ENCODE measurements around the gene DCHS2. TPM values are rescaled to one million over a fixed set of nuclear protein-coding genes. Genes with fewer than 3 reads are reported as not detected.

Gene DCHS2
- total RNA-seq, 1 experiment from 2014 or later: not detected

DNA sequence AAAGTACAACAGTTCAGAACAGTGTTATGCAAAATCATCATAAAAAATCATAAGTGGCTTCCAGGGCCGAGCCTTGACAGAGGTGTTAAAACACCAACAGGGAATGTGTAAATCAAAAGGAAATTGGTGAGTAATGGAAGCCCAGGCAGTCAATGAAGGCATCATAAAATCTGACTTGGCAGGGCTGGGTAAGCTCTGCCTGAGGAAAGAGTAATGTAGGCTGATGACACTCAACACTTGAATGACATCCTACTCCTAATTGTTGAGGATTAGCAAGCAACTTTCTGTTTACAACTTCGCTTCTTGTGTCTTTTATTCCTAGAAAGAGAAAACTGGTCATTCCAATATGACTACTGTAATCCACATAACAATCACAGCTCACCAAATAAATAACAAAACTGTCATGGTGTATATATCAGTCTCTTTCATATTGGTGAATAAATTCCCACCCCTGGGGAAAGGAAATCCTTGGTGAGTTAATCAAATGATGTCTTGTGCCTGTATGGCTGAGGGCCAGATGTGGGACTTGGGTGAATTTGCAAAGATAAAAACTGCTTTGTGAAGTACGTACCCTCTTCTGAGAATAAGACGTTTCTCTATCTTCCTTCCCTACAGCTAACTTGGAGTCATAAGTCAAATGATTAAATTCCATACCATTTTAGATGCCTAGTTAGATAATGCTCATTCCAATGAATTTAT lies 196.8 kb downstream of the DCHS2 start:
- Histone ChIP-seq H3K4me3 (ENCODE audit: low read length) (no peak overlapping the region), H3K4me1 (ENCODE audit: low read length) (no peaks in the 10 kb centered on the region), H3K79me2 (ENCODE audit: low read length) (no peaks in the 10 kb centered on the region), H3K9ac (ENCODE audit: low read length) (no peak overlapping the region), H3K9me2 (replicated peaks; ENCODE audit: insufficient read depth, low read length) (no peaks in the 10 kb centered on the region), H3K27ac (ENCODE audit: low read length) (no peak overlapping the region), H4K20me1 (ENCODE audit: insufficient read depth, low read depth, low read length) (no peaks in the 10 kb centered on the region), H3K9me3 (ENCODE audit: low read length) (no peaks in the 10 kb centered on the region), H3K27me3 (ENCODE audit: low read length) (no peaks in the 10 kb centered on the region), H3K4me2 (ENCODE audit: low read depth, low read length, poor library complexity, severe bottlenecking) (no peak overlapping the region), H3K36me3 (ENCODE audit: insufficient read depth, low read length) (no peaks in the 10 kb centered on the region), H2AFZ (ENCODE audit: low read length) (no peak overlapping the region)
- DNase-seq: no peak

DNA sequence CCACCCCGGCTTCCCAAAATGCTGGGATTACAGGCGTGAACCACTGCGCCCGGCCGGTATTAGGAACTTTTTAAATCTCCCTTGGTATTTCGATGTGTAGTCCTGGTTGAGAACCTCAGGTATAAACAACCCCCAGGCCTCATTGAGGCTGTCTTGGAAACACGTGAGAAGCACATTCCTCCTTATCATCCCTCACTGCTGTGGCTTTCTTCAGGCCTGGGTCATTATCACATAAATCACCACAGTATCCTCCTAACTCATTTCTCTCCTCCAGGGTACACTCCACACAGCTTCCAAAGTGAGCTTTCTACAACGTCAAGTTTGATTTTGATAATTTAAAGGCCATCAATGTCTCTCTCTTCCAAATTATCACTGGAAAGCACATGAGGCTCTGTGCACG lies 198.2 kb downstream of the DCHS2 start:
- Histone ChIP-seq H3K4me1 (ENCODE audit: low read length) (no peaks in the 10 kb centered on the region), H3K4me2 (ENCODE audit: low read depth, low read length, poor library complexity, severe bottlenecking) (no peak overlapping the region), H3K36me3 (ENCODE audit: insufficient read depth, low read length) (no peaks in the 10 kb centered on the region), H3K9me3 (ENCODE audit: low read length) (no peaks in the 10 kb centered on the region), H4K20me1 (ENCODE audit: insufficient read depth, low read depth, low read length) (no peaks in the 10 kb centered on the region), H3K9me2 (replicated peaks; ENCODE audit: insufficient read depth, low read length) (no peaks in the 10 kb centered on the region), H3K27me3 (ENCODE audit: low read length) (no peaks in the 10 kb centered on the region), H3K27ac (ENCODE audit: low read length) (no peak overlapping the region), H2AFZ (ENCODE audit: low read length) (no peak overlapping the region), H3K4me3 (ENCODE audit: low read length) (no peak overlapping the region), H3K9ac (ENCODE audit: low read length) (no peak overlapping the region), H3K79me2 (ENCODE audit: low read length) (no peaks in the 10 kb centered on the region)
- no peak for DNase-seq

DNA sequence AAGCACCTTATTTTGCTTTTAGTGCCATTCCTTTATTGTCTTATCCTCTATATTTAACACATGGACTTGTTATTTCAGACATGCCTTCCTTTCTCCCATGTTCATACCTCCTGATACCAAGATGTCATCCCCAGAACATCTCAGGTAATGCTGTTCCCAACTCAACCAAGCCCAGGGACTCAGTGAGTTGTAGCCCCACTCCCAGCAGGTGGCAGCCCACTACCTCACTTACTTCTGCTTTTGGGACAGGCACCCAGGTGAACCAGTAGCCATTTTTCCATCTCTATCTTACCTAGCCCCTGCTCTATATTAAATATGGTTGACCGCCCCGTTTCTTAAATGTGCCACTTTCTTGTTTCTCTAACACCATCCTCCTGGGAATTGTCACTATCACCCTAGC lies 199.0 kb downstream of the DCHS2 start:
- no peaks in the 10 kb centered on the region for H3K79me2 ChIP-seq (ENCODE audit: low read length)
- peak; percentile 68 for DNase-seq

DNA sequence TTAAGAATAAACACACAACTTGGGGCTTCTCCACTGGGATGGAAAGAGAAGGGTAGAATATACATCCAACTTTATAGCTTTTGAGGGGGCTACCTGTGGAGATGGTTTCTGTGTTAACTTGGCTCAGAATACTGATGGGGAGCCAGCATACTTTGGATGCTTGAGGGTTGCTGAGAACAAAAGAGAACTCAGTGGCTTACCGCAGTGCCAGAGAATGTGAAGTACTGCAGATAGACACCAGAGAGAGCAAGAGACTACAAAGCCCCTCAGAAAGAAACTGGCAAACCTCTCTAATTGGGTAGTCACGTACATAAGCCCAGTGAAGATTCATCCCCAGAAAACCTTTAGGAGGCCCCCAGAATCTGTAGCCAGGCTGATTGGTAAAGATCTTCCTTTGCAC lies 214.4 kb downstream of the DCHS2 start:
- H3K4me2 ChIP-seq (ENCODE audit: low read depth, low read length, poor library complexity, severe bottlenecking): no peak overlapping the region

More for the DNA sequence above, 199.0 kb downstream of the DCHS2 start:
- Histone ChIP-seq H3K9ac (ENCODE audit: low read length) (no peak overlapping the region), H2AFZ (ENCODE audit: low read length) (no peak overlapping the region), H3K4me3 (ENCODE audit: low read length) (no peak overlapping the region), H3K27me3 (ENCODE audit: low read length) (no peaks in the 10 kb centered on the region), H3K9me3 (ENCODE audit: low read length) (no peaks in the 10 kb centered on the region), H4K20me1 (ENCODE audit: insufficient read depth, low read depth, low read length) (no peaks in the 10 kb centered on the region), H3K4me2 (ENCODE audit: low read depth, low read length, poor library complexity, severe bottlenecking) (no peak overlapping the region), H3K9me2 (replicated peaks; ENCODE audit: insufficient read depth, low read length) (no peaks in the 10 kb centered on the region), H3K36me3 (ENCODE audit: insufficient read depth, low read length) (no peaks in the 10 kb centered on the region), H3K27ac (ENCODE audit: low read length) (no peak overlapping the region), H3K4me1 (ENCODE audit: low read length) (no peaks in the 10 kb centered on the region)

DNA sequence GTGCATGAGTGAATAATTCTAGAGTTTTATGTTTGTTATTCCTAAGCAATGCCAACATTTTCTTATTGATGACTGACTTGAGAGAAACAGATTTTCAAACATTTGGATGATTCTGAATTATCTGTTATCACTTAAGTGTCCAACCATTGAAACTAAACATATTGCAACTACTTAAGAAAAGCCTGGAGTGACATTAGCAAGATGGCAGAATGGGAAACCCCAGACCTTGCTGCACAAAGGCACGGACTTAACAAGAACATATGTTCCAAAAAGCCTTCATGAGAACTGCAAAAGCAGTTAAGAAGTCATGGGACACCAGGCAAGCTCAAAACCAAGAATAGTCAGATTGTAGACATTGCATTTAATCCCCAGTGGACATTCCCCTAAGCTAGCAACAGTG lies 215.1 kb downstream of the DCHS2 start:
- Histone ChIP-seq H3K27ac (ENCODE audit: low read length) (no peak overlapping the region), H3K4me3 (ENCODE audit: low read length) (no peak overlapping the region), H3K9me2 (replicated peaks; ENCODE audit: insufficient read depth, low read length) (no peaks in the 10 kb centered on the region), H4K20me1 (ENCODE audit: insufficient read depth, low read depth, low read length) (no peaks in the 10 kb centered on the region), H3K9ac (ENCODE audit: low read length) (no peak overlapping the region), H3K36me3 (ENCODE audit: insufficient read depth, low read length) (no peaks in the 10 kb centered on the region), H3K79me2 (ENCODE audit: low read length) (no peaks in the 10 kb centered on the region), H3K27me3 (ENCODE audit: low read length) (peaks cover 5% of the 10 kb centered on the region), H2AFZ (ENCODE audit: low read length) (no peak overlapping the region), H3K9me3 (ENCODE audit: low read length) (no peaks in the 10 kb centered on the region), H3K4me1 (ENCODE audit: low read length) (no peaks in the 10 kb centered on the region), H3K4me2 (ENCODE audit: low read depth, low read length, poor library complexity, severe bottlenecking) (no peak overlapping the region)
- no peak for DNase-seq

More for the DNA sequence above, 214.4 kb downstream of the DCHS2 start:
- no peak overlapping the region for H3K9ac ChIP-seq (ENCODE audit: low read length)
- no peak overlapping the region for H3K4me3 ChIP-seq (ENCODE audit: low read length)
- no peak for DNase-seq
- H3K9me2 ChIP-seq (replicated peaks; ENCODE audit: insufficient read depth, low read length): no peaks in the 10 kb centered on the region
- H3K79me2 ChIP-seq (ENCODE audit: low read length): no peaks in the 10 kb centered on the region
- no peak overlapping the region for H3K27ac ChIP-seq (ENCODE audit: low read length)
- no peaks in the 10 kb centered on the region for H3K36me3 ChIP-seq (ENCODE audit: insufficient read depth, low read length)
- H3K27me3 ChIP-seq (ENCODE audit: low read length): peaks cover 5% of the 10 kb centered on the region
- H4K20me1 ChIP-seq (ENCODE audit: insufficient read depth, low read depth, low read length): no peaks in the 10 kb centered on the region
- no peaks in the 10 kb centered on the region for H3K9me3 ChIP-seq (ENCODE audit: low read length)
- no peak overlapping the region for H2AFZ ChIP-seq (ENCODE audit: low read length)
- no peaks in the 10 kb centered on the region for H3K4me1 ChIP-seq (ENCODE audit: low read length)

DNA sequence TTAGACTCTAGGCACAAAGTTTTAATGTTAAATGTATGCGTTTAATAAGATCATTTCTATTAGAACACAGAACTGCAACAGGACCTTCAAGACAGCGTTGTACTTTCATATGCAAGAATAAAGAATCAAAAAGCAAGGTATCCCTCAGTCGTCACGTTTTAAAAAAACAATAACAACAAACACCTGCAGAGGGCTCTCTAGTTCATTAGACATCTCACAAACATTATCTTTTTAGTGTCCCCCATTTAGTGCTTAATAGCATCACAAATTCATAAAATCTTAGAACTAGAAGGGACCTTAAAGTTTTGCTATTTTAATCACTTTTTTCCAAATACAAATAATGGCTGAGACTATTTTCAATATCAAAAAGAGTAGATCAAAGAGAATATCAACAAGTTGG lies 236.6 kb downstream of the DCHS2 start:
- no peaks in the 10 kb centered on the region for H3K9me2 ChIP-seq (replicated peaks; ENCODE audit: insufficient read depth, low read length)
- H3K4me1 ChIP-seq (ENCODE audit: low read length): no peaks in the 10 kb centered on the region
- no peaks in the 10 kb centered on the region for H3K36me3 ChIP-seq (ENCODE audit: insufficient read depth, low read length)
- H3K9me3 ChIP-seq (ENCODE audit: low read length): no peaks in the 10 kb centered on the region
- H3K79me2 ChIP-seq (ENCODE audit: low read length): no peaks in the 10 kb centered on the region
- no peak overlapping the region for H2AFZ ChIP-seq (ENCODE audit: low read length)
- H3K4me3 ChIP-seq (ENCODE audit: low read length): no peak overlapping the region
- no peak overlapping the region for H3K9ac ChIP-seq (ENCODE audit: low read length)
- peak; percentile 51 for DNase-seq
- no peak overlapping the region for H3K27ac ChIP-seq (ENCODE audit: low read length)
- no peak overlapping the region for H3K4me2 ChIP-seq (ENCODE audit: low read depth, low read length, poor library complexity, severe bottlenecking)
- H4K20me1 ChIP-seq (ENCODE audit: insufficient read depth, low read depth, low read length): no peaks in the 10 kb centered on the region
- 0 out of 2 replicates have a peak, but pooled peaks cover 2% of the 10 kb centered on the region for H3K27me3 ChIP-seq (ENCODE audit: low read length)

DNA sequence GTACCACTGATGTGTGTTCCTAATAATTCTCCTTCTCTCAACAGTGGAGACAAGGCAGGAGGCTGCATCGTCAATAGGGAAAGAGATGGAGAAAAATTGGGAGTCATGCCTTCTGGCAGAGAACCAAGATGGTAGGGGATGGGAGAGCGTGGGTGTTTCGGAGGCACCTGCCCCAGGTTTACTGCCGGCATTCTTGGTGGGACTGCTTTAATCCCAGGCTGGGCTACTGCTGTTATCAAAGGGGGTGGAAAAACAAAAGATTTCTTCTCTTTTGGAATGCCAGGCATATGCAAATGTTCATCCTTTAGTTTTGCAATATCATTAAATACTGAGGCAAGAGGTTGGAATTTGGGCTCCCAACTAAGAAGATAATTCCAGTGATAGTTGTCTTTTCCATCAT lies 257.0 kb downstream of the DCHS2 start:
- H3K9me3 ChIP-seq (ENCODE audit: low read length): no peaks in the 10 kb centered on the region
- H3K79me2 ChIP-seq (ENCODE audit: low read length): no peaks in the 10 kb centered on the region
- H3K4me2 ChIP-seq (ENCODE audit: low read depth, low read length, poor library complexity, severe bottlenecking): no peak overlapping the region
- no peak for DNase-seq
- no peaks in the 10 kb centered on the region for H3K9me2 ChIP-seq (replicated peaks; ENCODE audit: insufficient read depth, low read length)
- H3K27me3 ChIP-seq (ENCODE audit: low read length): no peaks in the 10 kb centered on the region
- H3K27ac ChIP-seq (ENCODE audit: low read length): no peak overlapping the region
- H3K36me3 ChIP-seq (ENCODE audit: insufficient read depth, low read length): no peaks in the 10 kb centered on the region
- no peaks in the 10 kb centered on the region for H4K20me1 ChIP-seq (ENCODE audit: insufficient read depth, low read depth, low read length)
- H2AFZ ChIP-seq (ENCODE audit: low read length): no peak overlapping the region
- no peak overlapping the region for H3K9ac ChIP-seq (ENCODE audit: low read length)
- no peaks in the 10 kb centered on the region for H3K4me1 ChIP-seq (ENCODE audit: low read length)
- H3K4me3 ChIP-seq (ENCODE audit: low read length): no peak overlapping the region

DNA sequence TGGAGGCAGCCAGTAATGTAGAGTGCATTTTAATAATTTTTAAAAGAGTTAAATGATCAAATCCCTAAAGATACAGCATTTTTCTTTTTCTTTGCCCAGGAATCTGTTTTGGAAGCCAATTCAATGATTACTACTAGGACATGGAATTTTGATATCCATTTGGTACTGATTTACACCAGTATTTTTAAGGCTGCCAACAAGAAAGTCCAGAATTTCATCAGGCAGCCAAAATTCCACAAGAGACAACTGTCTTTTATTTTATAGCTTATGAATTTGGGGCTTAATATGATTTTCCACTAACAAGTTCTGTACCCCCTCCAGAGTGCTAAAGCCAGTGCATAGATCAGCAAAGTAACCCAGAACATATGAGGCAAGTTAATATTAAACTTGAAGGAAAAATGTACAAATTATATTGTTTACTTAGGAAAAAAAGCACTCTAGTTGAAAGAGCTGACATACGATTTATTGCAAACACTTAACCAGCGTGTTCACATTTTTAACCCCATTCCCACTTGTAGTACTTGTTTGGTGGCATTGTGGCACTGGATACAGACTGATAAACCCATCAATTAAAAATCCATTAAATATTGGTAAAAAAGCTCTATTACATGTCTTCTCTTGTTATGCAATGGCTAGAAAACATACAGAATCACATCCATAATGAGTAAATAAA lies 259.7 kb downstream of the DCHS2 start:
- no peak overlapping the region for H3K4me2 ChIP-seq (ENCODE audit: low read depth, low read length, poor library complexity, severe bottlenecking)
- no peaks in the 10 kb centered on the region for H3K9me2 ChIP-seq (replicated peaks; ENCODE audit: insufficient read depth, low read length)
- no peak overlapping the region for H2AFZ ChIP-seq (ENCODE audit: low read length)

More for the DNA sequence above, 259.7 kb downstream of the DCHS2 start:
- H3K79me2 ChIP-seq (ENCODE audit: low read length): no peaks in the 10 kb centered on the region
- no peak for DNase-seq
- H3K4me3 ChIP-seq (ENCODE audit: low read length): no peak overlapping the region
- no peak overlapping the region for H3K9ac ChIP-seq (ENCODE audit: low read length)
- H3K27ac ChIP-seq (ENCODE audit: low read length): no peak overlapping the region
- no peaks in the 10 kb centered on the region for H3K36me3 ChIP-seq (ENCODE audit: insufficient read depth, low read length)
- H4K20me1 ChIP-seq (ENCODE audit: insufficient read depth, low read depth, low read length): no peaks in the 10 kb centered on the region
- no peaks in the 10 kb centered on the region for H3K27me3 ChIP-seq (ENCODE audit: low read length)
- no peaks in the 10 kb centered on the region for H3K4me1 ChIP-seq (ENCODE audit: low read length)
- H3K9me3 ChIP-seq (ENCODE audit: low read length): no peaks in the 10 kb centered on the region
